HG03175 (cell line): ENCODE measurements around the gene PCNX2.
"Not testable (repeated sequence)": the region's sequence is repeated elsewhere in the genome, so short reads cannot be mapped to it uniquely, and the experiment has no call there.

Source experiments
- ATAC-seq: cut with Tn5 transposase; IDR thresholded peaks from one replicate; pipeline ENCODE4 v1.9.1; 2021; ENCODE audit warnings: mild to moderate bottlenecking, moderate library complexity; ENCODE audit not compliant: unreplicated experiment

Gene PCNX2

DNA sequence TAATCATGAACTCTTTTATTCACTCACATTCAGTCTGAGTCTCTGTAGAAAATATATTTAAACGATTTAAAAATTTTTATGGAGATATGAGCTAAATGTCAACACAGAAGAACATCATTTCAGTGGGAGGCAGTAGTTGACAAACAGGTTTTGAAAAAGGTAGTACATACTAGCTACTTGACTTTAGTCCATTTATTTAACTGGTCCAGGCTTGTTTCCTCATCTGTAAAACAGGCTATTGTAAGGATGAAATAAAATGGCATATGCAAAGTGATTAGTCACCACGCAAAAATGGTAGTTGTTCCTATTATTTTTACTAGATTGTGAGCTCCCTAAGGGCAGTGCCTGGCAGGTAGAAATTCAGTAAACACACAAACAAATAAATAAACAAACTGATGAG, 270.0 kb downstream of the PCNX2 start:
- ATAC-seq = no peak

DNA sequence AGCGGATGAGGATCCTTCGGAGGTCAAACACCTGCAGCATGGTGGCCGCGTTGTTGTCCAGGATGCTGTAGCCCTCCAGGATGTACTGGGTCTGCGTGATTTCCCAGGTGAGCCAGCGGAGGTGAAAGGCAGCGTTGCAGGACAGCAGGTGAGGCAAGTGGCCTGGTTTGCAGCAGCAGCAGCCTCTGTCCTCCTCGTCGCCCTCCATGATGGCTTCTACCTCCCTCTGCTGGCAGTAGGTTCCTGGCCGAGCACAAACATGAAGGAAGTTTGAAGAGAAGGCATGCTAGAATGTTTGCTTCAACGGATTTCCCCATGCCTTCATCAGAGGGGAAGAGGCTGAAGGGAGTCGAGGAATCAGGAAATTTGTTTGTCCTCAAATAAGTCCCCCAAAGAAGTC, 270.4 kb downstream of the PCNX2 start:
- ATAC-seq = no peak

GRCh38 chr1:233024199-233024598, 271.3 kb downstream of the PCNX2 start:
- no peak for ATAC-seq

- ATAC-seq = no peak
These were observed 273.3 kb downstream of the PCNX2 start for GRCh38 chr1:233022246-233022645.

GRCh38 chr1:233020426-233020825, 275.1 kb downstream of the PCNX2 start:
- ATAC-seq = no peak

- ATAC-seq = no peak
These were observed 275.7 kb downstream of the PCNX2 start for GRCh38 chr1:233019778-233020325.

DNA sequence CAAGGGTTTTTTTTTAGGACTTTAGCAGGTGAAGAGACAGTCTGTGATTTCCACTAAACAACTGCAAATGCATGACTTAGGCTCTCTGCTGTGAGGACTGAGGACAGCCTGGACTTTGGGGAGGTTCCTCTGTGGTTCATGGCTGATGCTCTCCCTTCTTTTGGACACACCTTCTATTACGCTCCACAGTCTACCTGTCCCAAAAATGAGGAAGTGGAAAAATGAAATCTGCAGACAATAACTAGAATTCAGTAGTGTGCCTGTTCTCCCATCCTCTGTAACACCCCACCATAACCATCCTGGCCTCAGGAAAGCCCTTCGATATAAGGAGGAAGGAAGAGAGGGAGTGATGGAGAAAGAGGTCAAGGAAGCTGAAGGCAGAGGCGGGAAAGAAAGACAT, 276.4 kb downstream of the PCNX2 start:
- ATAC-seq = no peak

- no peak for ATAC-seq
These were observed 278.7 kb downstream of the PCNX2 start for GRCh38 chr1:233016798-233017197.

DNA sequence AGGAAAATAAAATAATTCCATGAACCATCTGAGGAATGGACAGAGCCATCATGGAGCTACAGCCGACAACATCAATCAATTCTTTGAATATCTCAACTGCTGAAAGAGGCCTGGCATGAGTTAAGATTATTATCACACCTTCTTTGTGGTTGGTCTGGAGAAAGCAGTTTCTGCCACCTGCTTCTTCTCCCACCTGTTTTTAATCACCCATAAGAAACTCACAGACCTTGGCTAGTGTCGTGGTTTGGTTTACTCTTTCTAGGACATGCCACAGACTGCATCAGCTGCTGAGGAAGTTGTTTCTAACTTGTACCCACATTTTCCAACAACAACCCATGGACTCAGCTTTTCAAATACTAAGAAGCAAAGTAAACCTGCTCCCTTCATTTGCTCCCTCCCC, 279.6 kb downstream of the PCNX2 start:
- ATAC-seq = peak; percentile 65

GRCh38 chr1:233012021-233012420, 283.5 kb downstream of the PCNX2 start:
- no peak for ATAC-seq

- ATAC-seq = no peak
These were observed 285.4 kb downstream of the PCNX2 start for GRCh38 chr1:233010146-233010545.

- no peak for ATAC-seq
These were observed 289.0 kb downstream of the PCNX2 start for GRCh38 chr1:233006541-233006973.

GRCh38 chr1:233006108-233006507, 289.4 kb downstream of the PCNX2 start:
- no peak for ATAC-seq

DNA sequence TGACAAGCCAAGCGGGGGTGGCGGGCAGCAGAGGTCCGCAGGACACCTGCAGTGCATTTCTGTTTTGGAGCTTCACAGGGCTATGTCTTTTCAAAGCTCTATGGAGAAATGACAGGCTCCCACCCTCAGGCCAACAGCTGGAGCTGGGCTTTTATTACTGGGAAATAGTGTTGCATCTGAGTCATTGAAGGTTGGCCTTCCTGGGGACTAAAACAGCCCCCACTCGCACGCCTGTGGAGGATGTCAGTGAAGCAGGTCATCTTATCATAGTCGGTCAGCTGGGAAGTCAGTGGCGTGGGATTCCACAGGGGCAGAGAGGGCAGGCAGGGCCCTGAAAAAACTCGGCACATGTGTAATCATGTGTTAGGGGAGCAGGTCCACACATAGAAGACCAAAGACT, 289.8 kb downstream of the PCNX2 start:
- ATAC-seq = no peak

DNA sequence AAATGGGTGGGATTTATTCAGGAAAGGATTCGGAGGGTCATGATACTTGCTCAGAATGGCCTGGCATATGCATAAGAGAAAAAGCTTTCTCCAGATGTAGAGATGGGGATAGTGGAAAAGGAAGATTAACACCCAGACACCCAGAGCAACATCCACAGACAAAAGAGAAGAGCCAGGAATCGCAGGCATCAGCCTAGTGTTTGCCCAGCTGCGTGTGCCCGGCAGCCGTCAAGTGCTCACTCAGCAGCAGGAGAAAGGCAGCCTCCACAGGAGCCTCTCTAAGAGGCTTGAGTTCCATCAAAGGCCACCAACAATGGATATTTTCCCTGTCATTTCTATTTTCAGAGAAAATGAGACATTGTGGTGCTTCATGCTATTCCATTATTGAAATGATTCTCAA, 290.4 kb downstream of the PCNX2 start:
- ATAC-seq = no peak

DNA sequence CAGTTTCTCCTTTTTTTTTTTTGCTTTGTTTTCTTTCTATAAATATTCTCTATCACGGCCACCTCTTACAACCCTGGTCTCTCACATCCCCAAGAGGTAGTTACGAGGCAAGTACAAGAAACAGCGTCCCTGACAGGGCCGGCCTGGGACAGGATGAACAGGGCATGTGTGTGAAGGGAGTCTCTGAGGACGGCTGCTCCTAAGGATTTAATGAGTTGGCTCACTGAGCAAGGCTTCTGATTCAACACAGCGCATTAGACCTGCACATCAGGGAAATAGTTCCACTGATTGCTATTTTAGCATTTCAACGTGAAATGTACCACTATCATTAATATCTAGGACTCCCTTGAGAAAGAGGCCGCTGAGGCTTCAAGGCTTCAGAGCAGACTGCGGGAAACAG, 291.1 kb downstream of the PCNX2 start:
- no peak for ATAC-seq

- ATAC-seq = not testable (repeated sequence)
These were observed 291.9 kb downstream of the PCNX2 start for GRCh38 chr1:233003638-233004037.

GRCh38 chr1:232999956-233000625, 295.4 kb downstream of the PCNX2 start:
- ATAC-seq = no peak

- no peak for ATAC-seq
These were observed 296.9 kb downstream of the PCNX2 start for GRCh38 chr1:232998646-232999045.

DNA sequence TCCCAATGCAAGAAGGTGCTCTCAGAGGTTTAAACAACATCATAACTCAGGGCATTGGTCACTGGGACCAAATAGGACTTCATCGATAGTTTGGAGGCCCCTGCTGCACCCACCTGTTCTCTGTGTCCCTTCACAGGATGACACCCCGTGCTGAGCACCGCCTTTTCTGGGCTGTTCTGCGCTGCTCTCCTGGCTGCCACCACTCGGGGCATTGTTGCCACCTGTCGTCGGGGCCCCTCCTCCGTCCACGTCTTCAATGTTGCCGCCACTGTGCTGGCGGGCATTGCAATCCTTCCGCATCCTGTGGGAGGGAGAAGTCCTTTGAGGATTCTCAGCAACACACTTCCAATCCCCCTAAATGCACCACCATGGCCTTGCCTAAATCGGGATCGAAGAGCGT, 297.4 kb downstream of the PCNX2 start:
- ATAC-seq = no peak

DNA sequence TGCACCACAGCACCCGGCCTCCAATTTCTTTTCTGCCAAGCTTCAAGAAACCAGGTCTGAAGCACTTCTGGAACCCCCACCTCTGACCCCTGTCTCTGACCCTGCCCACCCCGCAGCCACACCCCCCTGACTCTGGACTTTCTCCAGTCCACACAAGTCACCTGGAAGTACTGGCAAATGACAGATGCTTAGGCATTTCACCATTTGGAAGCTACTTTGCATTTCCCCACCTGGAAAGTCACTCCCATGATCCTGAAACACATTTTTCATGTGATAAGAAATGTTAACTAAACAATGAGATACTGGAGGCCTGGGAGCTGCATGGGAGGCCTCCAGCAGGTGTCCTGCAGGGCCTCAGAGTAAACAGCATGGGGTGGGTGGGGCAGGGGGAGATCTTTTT, 299.4 kb downstream of the PCNX2 start:
- ATAC-seq = no peak

GRCh38 chr1:232995189-232995588, 300.3 kb downstream of the PCNX2 start:
- no peak for ATAC-seq

DNA sequence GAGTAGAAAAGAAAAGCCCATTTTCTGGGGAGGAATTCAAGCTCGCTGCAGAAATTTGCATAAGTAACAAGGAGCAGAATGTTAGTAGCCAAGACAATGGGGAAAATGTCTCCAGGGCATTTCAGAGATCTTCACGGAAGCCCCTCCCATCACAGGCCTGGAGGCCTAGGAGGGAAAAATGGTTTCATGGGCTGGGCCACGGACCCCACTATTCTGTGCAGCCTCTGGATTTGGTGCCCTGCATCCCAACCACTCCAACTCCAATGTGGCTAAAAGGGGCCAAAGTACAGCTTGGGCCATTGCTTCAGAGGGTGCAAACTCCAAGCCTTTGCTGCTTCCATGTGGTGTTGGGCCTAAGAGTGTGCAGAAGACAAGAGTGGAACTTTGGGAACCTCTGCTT, 302.0 kb downstream of the PCNX2 start:
- ATAC-seq = no peak
